ENCODE results near the gene MLEC. TPM values are rescaled to one million over a fixed set of nuclear protein-coding genes. Genes with fewer than 3 reads are reported as not detected.

Gene MLEC
- total RNA-seq, result 100 to 1,000 TPM in 1 of 2 donors, 10 to 100 TPM in 1; 92.5 to 132 TPM
- long read RNA-seq, donor 1, full-length matches to known transcripts, result 54 of 89 reads
- long read RNA-seq, donor 1, partial matches to known transcripts, result 0 of 89 reads
- long read RNA-seq, donor 1, other reads (novel, unspliced or antisense), result 35 of 89 reads
- long read RNA-seq, donor 2, full-length matches to known transcripts, result 10 of 45 reads
- long read RNA-seq, donor 2, partial matches to known transcripts, result 0 of 45 reads
- long read RNA-seq, donor 2, other reads (novel, unspliced or antisense), result 35 of 45 reads

- intact Hi-C loops (cut with DNase I), result loop anchor here in 1 of 2 donors (2.0 kb wide), 1 partner anchor 24 kb away; the partner anchor contains the start of gene UNC119B
- peak; percentile 100 for DNase-seq (ENCODE audit: low spot score)
Observed at GRCh38 chr12:120686690-120687577, at the start of gene MLEC. MLEC (plus strand) TSS chr12:120687149; CDS start chr12:120687297, 148 bp downstream.

DNA sequence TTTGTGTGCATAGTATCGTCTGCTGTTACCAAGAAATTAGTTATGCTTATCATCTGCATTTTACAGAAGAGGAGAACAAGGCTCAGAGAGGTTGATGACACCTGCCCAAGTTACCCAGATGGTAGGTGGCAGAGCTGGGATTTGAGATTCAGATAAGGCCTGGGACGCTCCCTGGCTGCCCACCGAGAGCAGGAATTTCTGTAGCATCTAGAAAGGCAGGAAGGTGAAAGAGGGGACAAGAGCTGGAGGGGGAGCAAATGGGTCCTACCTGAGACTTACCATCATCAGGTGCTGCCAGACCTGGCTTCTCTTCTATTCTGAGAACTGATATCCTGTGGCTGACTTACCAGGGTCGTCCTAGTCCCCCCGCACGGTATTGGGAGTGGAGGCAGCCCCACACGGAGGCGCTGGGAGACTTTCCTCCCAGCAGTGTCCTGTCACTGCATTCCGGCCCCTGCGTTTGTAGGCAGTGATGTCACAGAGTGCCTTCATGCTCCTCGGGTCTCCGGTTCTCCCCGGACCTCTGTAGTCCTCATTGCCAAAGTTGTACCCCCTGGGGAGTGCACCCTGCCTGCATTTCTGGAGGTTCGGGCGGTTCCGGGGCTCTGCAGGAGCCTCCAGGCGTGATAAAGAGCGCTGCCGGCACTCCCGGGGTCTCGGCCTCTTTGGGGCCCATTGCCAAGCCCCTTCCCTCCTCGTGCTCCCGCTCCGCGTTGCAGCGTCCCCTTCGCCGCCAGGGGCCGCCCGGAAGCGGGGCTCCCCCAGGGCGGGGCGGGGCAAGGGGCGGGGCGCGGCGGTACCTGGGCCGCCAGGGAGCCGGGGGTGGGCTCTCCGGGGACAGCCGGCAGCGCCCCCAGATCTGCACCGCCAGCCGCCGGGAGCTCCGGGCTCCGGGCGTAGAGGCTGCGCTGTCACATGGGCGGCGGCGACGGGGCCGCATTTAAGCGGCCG lies 46.9 kb upstream of the MLEC start, which contains the start of gene CABP1:
TSS of gene CABP1 (plus strand) at position 856 of the 951 bp plus-strand sequence. CDS start at position 916, 60 bp downstream.
- intact Hi-C loops (cut with DNase I), result loop anchor here (5.0 to 10.0 kb wide), 2 partner anchors 335 to 407 kb away; partner anchors contain the start of gene HNF1A (in 2 of the 2)
- DNase-seq (ENCODE audit: low spot score), result no peak

GRCh38 chr12:120640861-120641833 lies 45.8 kb upstream of the MLEC start:
- DNase-seq (ENCODE audit: low spot score), result peak; percentile 90
- intact Hi-C loops (cut with DNase I), result loop anchor here (10.0 kb wide), 1 partner anchor 334 kb away; the partner anchor contains the start of gene HNF1A (in 2 of the 2)

GRCh38 chr12:120642121-120642520 lies 44.8 kb upstream of the MLEC start:
- intact Hi-C loops (cut with DNase I), result loop anchor here (10.0 kb wide), 1 partner anchor 333 kb away; the partner anchor contains the start of gene HNF1A (in 2 of the 2)
- no peak for DNase-seq (ENCODE audit: low spot score)

DNA sequence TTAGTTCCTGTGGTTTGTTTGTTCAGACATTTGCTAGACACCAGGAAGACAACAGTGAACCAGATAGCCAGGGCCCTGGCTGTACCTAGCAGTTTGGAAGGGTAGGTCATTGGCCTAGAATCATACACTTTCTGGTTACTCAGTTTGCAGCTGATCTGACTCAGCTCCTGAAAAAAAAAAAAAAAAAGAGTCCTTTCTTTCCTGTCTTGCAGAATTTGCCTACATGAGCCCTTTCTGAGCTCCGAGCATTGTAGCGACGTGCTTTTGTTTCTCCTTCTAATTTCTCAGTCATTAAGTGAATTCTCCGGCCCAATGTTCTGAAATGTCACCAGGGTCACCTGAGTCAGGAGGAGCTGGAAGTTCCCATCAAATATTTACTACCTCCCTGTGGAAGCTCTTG lies 44.1 kb upstream of the MLEC start:
- intact Hi-C loops (cut with DNase I), result loop anchor here (10.0 kb wide), 1 partner anchor 332 kb away; the partner anchor contains the start of gene HNF1A (in 2 of the 2)
- no peak for DNase-seq (ENCODE audit: low spot score)

DNA sequence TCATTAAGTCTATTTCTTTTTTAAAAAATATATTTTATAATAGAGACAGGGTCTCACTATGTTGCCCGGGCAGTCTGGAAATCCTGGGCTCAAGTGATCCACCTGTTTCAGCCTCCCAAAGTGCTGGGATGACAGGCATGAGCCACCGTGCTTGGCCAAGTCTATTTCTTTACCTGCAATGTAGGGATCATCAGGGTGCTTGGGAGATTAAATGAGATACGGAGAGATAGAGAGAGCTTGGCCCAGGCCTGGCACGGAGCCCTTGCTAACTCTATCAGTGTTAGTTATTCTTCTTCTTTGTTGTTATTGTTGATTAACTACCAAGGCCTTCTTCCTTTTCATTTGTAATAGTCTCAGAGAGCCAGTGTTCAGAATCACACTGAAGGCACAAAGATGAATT lies 43.4 kb upstream of the MLEC start:
- intact Hi-C loops (cut with DNase I), result loop anchor here (10.0 kb wide), 1 partner anchor 331 kb away; the partner anchor contains the start of gene HNF1A (in 2 of the 2)

DNA sequence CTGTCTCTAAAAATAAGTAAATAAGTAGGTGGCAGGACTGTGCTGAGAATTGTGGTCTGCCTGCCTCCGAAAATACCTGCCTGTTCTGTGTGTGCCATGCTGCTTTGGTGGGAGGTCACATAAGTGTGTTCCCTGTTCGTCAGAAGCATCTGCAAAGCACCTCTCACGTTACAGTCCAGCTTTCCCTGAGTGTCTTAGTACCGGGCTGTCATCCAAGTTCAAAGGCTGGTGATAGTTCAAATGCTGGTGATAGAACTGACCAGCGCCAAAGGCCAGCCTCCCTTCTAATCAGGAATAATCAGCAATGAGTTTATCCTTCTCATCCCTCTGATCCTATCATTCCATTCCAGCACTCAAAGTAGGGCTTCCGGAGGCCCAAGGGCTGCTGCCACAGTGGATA lies 40.9 kb upstream of the MLEC start:
- intact Hi-C loops (cut with DNase I), result loop anchor here (5.0 to 10.0 kb wide), 3 partner anchors 64 to 329 kb away; partner anchors contain the start of genes HNF1A (in 2 of the 2), POP5 (in 1 of the 2) and UNC119B (in 1 of the 2)
- DNase-seq (ENCODE audit: low spot score), result no peak

More for the DNA sequence above, 43.4 kb upstream of the MLEC start:
- no peak for DNase-seq (ENCODE audit: low spot score)

DNA sequence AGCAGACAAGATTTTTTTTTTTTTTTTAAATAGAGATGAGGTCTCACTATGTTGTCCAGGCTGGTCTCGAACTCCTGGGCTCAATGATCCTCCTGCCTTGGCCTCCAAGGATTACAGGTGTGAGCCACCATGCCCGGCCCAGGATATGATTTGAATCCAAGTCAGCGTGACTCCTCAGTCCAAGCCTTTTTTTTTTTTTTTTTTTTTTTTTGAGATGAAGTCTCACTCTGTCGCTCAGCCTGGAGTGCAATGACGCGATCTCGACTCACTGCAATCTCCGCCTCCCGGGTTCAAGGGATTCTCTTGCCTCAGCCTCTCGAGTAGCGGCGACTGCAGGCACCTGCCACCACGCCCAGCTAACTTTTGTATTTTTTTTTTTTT lies 39.6 kb upstream of the MLEC start:
- intact Hi-C loops (cut with DNase I), result loop anchor here (5.0 to 10.0 kb wide), 3 partner anchors 65 to 327 kb away; partner anchors contain the start of genes HNF1A (in 2 of the 2), POP5 (in 1 of the 2) and UNC119B (in 1 of the 2)
- DNase-seq (ENCODE audit: low spot score), result no peak

- intact Hi-C loops (cut with DNase I), result loop anchor here (5.0 to 10.0 kb wide), 3 partner anchors 63 to 325 kb away; partner anchors contain the start of genes HNF1A (in 2 of the 2), POP5 (in 1 of the 2) and UNC119B (in 1 of the 2)
- no peak for DNase-seq (ENCODE audit: low spot score)
Observed at GRCh38 chr12:120649442-120650232, 37.3 kb upstream of the MLEC start.

DNA sequence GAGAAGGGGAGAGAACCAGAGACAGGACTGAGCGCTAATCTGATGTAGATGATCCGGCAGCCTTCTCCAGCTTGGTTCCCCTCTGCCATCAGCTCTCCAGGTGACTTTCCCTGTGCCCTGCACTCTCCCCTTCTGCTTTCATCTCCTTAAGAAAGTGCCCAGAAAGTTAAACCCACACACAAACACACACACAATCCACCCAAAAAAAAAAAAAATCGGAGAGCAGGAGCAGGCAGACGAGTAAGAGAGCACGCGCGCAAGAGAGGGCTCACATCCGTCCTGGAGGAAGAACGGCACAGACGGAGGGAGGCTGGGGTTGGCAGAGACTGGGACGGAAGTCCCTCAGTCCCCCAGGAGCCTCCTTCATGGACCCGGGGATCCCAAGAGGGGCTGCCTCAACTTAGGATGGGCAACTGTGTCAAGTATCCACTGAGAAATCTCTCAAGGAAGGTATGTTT lies 36.7 kb upstream of the MLEC start:
- intact Hi-C loops (cut with DNase I), result no loop called here
- no peak for DNase-seq (ENCODE audit: low spot score)

DNA sequence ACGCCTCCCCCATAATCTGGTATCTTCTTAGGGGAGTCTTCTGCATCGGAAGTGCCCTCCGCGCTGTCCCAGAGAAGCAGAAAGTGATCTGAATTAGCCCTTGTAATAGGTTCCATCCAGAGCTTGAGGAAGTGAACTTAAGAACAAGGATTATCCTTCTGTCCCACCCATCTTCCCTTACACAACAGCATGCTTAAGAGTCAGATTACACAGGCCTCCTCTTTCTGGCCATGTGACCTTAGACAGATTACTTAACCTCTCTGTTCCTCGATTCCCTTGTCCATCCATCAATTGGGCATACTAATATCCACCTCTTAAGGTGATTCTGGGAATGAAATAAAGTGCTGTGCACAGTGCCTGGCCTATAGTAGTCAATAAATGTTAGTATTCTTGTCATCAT lies 35.1 kb upstream of the MLEC start:
- intact Hi-C loops (cut with DNase I), result no loop called here
- DNase-seq (ENCODE audit: low spot score), result no peak

DNA sequence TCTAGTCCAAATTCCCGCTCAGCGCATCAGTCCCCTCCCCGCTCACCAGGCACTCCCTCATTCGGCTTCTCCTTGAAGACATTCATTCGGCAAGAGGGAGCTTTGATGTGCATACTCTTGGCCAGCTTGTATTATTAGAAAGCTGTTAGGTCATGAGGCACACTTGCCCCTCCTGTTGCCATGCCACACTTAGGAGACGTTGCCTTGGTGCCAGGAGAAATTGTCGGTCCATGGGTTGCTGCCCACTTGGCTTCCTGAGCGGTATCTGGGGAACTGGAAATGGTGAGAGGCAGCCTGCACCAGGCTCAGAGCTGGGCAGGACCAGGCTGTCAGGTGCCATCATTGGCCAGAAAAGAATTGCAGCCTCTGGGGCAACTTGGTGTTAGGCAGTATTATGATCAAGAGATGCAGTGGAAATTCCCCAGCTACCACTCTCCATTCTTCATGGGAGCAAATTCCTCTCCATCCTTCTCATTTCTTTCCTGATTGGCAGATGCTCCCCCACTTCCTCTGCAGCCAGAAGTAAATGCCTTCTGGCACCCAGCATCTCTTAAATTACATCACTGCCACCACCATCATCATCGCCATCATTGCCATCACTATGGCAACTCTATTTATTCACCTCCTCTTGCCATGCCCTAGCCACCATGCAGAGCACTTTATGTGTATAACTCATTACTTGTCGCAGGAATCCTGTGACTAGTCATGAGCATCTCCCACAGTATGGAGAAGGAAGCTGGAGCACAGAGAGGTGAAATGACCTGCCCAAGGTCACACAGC lies 34.1 kb upstream of the MLEC start:
- no peak for DNase-seq (ENCODE audit: low spot score)
- intact Hi-C loops (cut with DNase I), result no loop called here

- intact Hi-C loops (cut with DNase I), result no loop called here
- DNase-seq (ENCODE audit: low spot score), result no peak
Observed at GRCh38 chr12:120653611-120654010, 33.3 kb upstream of the MLEC start.

- peak; percentile 87 for DNase-seq (ENCODE audit: low spot score)
- intact Hi-C loops (cut with DNase I), result no loop called here
Observed at GRCh38 chr12:120654656-120655055, 32.3 kb upstream of the MLEC start.

DNA sequence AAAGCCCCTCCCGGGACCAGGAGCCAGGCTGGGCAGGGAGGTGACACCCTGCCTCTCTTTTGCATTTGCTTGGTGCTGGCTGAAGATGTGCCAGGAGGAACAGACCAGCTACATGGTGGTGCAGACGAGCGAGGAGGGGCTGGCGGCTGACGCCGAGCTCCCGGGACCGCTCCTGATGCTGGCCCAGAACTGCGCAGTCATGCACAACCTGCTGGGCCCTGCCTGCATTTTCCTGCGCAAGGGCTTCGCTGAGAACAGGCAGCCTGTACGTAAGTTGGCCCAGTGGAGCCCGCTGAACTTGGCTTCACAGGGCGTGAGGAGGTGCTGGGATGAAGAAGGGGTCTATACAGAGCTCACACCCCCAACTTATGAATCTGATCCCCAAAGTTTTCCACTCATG lies 30.9 kb upstream of the MLEC start:
- intact Hi-C loops (cut with DNase I), result no loop called here

More for the DNA sequence above, 30.9 kb upstream of the MLEC start:
- no peak for DNase-seq (ENCODE audit: low spot score)

Data from posterior vena cava (tissue), 2 donors.